CD4-positive, alpha-beta T cell treated with Interleukin-6 for 4 hours (primary cell): ENCODE measurements around the gene PTPRE.

Experiments
- DNase-seq: peaks from one replicate; pipeline ENCODE4 v3.0.0-alpha.2; 2020; ENCODE audit warnings: mixed read lengths

PTPRE gene

GRCh38 chr10:127908959-127909267 lies 2.0 kb downstream of the PTPRE start:
- DNase-seq = no peak

- no peak for DNase-seq
Observed at GRCh38 chr10:127909716-127910463, 3.0 kb downstream of the PTPRE start.

DNA sequence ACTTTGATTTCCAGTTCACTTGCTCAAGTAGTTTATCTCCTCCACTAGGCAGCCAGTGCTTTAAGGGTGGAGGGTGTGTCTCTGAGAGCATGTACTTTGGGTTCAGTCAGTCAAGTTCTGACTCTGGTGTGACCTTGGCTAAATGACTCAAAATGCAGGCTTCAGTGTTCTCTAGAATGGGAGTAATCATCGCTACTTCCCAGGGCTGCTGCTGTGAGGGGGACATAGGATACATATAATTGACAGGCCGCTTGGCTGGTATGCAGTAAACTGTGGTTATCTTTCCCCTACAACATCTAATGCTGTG lies 3.5 kb downstream of the PTPRE start:
- no peak for DNase-seq

DNA sequence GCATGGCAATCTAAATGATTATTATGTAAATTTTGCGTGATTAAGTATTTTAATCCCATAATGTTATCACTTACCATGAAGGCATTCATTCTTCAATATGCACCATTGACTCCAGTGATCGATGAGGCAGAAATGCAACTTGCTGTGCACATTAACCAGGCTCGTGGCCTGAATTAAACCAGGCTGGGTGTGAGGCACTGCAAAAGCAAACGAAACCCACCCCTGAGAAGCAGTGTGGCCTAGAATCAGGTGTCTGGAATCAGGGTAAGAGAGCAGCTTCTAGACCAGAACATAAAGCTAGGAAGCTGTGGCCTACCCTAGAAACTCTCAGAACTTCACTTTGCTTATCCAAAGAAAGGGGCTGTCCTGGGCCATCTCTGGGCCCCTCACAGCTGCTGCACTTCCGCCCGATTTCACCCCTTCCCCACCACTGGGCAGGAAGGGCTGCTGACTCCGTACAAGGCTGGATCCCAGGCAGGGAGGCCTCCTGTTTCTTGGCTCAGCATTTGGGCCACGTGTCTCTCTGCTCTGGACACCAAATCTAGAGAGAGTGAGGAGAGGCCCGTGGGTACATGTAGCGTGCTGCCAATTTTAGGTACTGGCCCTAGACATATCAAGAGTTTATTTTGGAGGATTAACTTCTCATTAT lies 4.4 kb downstream of the PTPRE start:
- DNase-seq = no peak

- DNase-seq = no peak
Observed at GRCh38 chr10:127911867-127912257, 5.0 kb downstream of the PTPRE start.

DNA sequence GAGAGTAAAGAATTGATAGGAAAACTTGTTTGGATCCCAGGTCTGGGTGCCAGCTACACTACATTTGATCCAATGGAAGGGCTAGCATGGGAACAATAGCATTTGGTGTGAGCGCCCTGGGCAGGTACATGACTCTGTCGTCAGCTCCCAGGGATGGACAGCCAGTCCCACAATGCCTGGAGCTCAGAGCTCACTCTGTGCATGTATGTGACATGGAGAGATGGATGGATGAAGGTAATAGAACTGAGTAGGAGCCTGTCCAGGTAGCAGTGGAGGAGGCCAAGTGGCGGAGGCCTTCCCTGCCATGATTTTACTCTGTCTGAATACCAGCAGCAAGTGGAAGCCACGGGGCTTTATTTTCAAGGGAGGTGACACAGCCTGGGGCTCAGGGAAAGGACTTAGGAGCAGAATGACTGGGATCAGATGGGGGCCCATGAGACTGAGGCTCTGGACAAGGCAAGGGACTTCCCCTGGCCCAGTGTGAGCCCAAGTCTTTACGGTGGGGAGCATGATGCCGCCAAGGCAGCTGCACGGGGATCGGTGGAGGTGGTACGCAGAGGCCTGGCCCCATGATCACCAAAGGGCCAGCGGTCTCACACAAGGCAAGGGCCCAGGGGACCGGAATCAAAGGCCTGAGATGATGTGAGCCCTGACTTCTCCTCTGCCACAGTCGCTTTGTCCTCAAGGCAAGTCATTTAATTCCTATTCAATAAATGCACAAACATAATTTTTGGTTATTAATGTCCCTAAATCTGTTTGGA lies 5.9 kb downstream of the PTPRE start:
- DNase-seq = no peak

DNA sequence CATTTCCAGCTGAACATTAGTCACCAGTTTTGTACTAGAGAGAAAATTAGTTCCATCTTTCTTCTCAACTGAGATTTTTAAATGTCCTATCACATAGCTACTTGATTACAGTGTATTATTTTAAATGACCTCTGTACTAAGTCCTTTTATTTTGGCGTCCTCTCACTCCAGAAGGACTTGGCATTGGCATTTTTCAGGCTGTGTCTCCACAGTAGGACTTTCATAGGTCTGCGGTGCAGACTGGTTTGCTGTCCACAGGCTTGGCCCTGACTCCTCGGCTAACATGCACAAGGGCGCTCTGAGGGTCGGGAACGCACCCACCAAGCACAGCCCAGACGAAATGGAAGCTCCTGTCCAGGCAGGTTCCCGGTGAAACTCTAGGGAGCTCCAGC lies 6.5 kb downstream of the PTPRE start:
- DNase-seq = no peak

- no peak for DNase-seq
Observed at GRCh38 chr10:127915324-127915723, 8.4 kb downstream of the PTPRE start.

DNA sequence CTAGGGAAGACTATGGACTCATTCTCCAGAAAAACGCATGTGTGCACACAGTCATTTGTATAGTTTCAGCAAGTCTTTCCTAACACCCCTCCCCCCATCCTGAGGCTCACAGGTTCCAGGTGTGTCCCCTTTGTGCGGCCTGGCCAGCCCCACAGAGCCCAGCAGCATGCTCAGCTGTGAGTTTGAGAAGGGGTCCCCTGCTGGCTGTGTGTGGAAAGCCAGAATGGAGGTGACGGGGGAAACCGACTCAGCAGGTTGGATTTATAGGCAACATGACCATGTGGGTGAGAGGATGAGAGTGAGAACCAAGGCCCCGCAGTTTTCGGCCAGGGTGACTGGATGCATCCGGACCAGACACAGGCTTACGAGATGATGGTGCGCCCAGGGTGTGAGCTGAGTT lies 9.9 kb downstream of the PTPRE start:
- no peak for DNase-seq

GRCh38 chr10:127918572-127918971 lies 11.7 kb downstream of the PTPRE start:
- no peak for DNase-seq

GRCh38 chr10:127919418-127920271 lies 12.7 kb downstream of the PTPRE start:
- no peak for DNase-seq

DNA sequence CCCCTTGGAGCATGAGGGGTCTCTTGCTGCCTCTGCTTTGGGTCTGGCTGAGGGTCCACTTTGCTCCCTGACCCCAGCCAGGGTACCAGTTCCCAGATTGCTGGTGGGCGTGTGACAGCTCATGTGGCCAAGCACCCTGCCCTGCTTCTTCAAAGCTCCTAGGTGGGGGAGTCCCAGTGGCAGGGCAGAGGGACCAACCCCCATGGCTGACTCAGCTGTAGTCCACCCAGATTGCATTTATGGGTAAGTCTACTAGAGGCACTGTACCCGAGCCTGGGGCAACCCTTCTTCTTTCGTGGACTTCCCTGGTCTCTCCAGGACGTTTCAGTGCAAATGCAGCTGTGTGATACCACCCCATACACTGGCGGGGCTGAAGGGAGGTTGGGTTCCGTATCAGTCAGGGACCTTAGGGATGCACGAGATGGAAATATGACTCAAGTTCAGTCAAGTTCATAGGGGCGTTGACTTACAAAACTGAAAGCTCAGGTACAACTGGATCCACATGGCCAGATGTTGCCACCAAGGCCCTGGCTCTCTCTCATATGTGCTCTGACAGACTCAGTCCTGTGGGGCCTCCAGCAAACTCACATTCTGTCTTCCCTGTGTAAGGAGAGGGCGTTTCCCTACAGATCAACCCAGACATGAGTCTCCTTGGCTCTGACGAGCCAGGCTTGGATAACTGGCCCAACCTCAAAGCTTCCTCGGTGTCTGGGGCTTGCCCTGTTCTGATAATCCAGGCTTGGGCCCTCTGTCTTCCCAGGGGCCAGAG lies 13.6 kb downstream of the PTPRE start:
- DNase-seq = no peak

DNA sequence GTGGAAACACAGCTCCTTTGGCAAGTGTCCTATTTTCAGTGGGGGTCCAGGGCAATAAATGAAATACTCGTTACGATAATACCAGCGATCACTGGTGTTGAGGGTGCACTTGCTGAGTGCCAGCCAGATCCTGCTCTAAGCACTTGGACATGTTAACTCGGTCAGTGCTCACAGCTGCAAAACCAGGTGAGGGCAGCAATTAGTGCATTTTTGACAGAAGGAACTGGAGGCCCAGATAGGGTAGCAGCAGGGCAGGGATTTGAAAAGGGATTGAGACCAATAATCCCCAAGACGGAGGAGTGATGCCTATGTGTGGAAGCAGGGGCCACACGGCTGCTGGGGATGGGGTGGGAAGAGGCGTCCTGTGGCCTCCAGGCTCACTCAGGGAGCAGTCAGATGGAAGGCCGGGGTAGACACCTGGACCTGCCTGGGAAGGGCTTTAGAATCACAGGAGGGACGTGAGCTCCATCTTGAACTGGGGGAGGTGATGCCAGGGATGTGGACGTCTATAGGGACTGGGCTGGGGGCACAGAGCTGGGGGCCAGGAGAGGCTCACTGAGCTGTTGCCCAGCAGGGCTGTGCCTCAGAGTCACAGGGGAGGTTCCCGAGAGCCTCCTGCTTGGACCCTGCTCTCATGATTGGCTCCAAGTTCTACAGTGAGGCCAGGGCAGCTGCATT lies 14.3 kb downstream of the PTPRE start:
- DNase-seq = no peak

- no peak for DNase-seq
Observed at GRCh38 chr10:127921753-127922145, 14.8 kb downstream of the PTPRE start.

GRCh38 chr10:127922206-127922605 lies 15.3 kb downstream of the PTPRE start:
- no peak for DNase-seq

DNA sequence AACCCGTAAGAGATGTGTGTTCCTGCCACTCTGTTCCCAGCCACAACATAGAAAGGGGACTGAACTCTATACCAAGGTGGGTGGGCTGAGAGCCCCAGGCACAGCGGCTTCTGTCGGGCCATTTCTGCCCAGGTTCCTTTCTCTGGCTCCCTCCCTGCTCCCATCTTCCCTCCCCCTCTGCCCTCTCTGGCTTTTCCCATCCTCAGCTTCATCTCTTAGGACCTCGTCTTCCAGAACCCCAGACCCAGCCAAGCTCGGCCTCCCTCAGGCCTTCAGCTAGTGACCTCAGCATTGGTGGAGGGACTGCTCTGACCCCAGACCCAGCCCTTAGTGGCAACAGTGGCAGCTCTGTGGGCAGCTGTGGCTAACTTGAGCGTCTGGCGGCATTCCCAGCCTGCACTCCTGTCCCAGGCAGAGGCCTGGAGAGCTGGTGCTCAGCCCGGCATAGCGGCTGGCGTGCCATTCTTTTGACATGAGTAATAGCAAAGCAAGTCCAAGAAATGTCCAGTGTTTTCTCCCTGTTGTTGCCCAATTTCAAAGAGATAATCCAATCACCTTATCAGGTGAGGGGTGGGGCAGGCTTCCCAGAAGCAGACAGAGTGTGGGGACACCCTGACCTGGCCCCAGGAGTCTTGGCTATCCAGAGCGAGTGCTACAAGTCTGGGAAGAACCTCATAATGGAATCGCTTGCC lies 15.9 kb downstream of the PTPRE start:
- DNase-seq = no peak

GRCh38 chr10:127923646-127924045 lies 16.7 kb downstream of the PTPRE start:
- DNase-seq = no peak

GRCh38 chr10:127925471-127926207 lies 18.7 kb downstream of the PTPRE start:
- DNase-seq = no peak

DNA sequence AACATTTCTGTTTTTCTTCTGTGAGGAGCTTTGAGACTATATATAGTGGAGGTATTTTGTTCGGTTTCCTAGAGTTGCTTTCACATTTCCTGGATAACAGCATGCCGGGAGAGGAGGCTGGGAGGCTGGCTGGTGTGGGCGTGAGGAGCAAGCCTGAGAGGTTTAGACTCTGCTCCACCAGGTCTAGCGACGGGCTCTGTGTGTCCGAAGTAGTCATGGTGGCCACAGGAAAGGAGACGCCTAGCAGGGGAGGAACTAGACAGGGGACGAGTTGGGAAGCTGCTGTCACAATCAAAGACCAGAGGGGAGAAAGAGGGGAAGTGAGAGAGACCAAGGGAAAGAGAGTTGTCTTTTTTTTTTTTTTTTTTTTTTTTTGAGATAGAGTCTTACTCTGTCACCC lies 19.6 kb downstream of the PTPRE start:
- no peak for DNase-seq

- no peak for DNase-seq
Observed at GRCh38 chr10:127928021-127928806, 21.3 kb downstream of the PTPRE start.
